Panc1 (cell line): ENCODE measurements around the gene ABHD2. TPM values are rescaled to one million over a fixed set of nuclear protein-coding genes. Genes with fewer than 3 reads are reported as not detected.
"Not testable (repeated sequence)": the region's sequence is repeated elsewhere in the genome, so short reads cannot be mapped to it uniquely, and the experiment has no call there.

ENCODE experiments used
- ATAC-seq: fragments of 200-7000 bp; cut with Tn5 transposase; 2 replicates; pipeline ENCODE4 v1.9.1; 2020; ENCODE audit warnings: mild to moderate bottlenecking, moderate library complexity
- BruUV-seq: library from RNA; stranded (reverse); fragments of 400-500 nt; replicated peaks from 2 replicates; lab custom pipeline; 2021; lab: Mats Ljungman, UMichigan
- CTCF ChIA-PET: fragments of 300-600 bp; sonication (Branson Sonifier 250); formaldehyde crosslinking; loops from one replicate; lab custom pipeline; 2022; ENCODE audit warnings: antibody characterized with exemption; lab: Charles Lee
- POLR2A ChIA-PET: fragments of 300-600 bp; sonication (Branson Sonifier 250); formaldehyde crosslinking; loops from one replicate; lab custom pipeline; 2022; ENCODE audit warnings: antibody characterized with exemption; lab: Charles Lee
- DNase-seq: peaks from one replicate; pipeline ENCODE4 v3.0.0-alpha.2; 2010; ENCODE audit warnings: low read depth, low spot score
- H3K27ac ChIP-seq: 2 replicates; pipeline ENCODE4 v1.5.1; 2011; ENCODE audit warnings: mild to moderate bottlenecking, low read length, inconsistent platforms
- H3K27me3 ChIP-seq: fragments of 200-500 bp; sonication (Bioruptor generic); 2 replicates; pipeline ENCODE4 v1.6.0; 2014; ENCODE audit warnings: low read length, inconsistent platforms; ENCODE audit not compliant: control insufficient read depth, insufficient read depth
- H3K36me3 ChIP-seq: fragments of 200-500 bp; sonication (Bioruptor generic); 2 replicates; pipeline ENCODE4 v1.5.1; 2014; ENCODE audit warnings: inconsistent platforms, mild to moderate bottlenecking, low read length, moderate library complexity; ENCODE audit not compliant: control insufficient read depth, insufficient read depth
- H3K4me1 ChIP-seq: 2 replicates; pipeline ENCODE4 v1.5.1; 2011; ENCODE audit warnings: inconsistent platforms, mild to moderate bottlenecking, low read length, moderate library complexity; ENCODE audit not compliant: control insufficient read depth, insufficient read depth
- H3K4me3 ChIP-seq, 2 experiments: 2 replicates each; pipeline ENCODE4 v1.5.1; 2011 to 2012; ENCODE audit warnings: low read depth in 2 of 2, low read length in 2 of 2, mild to moderate bottlenecking in 2 of 2, inconsistent platforms in 1 of 2, moderate library complexity in 1 of 2
- H3K9me3 ChIP-seq: fragments of 200-500 bp; sonication (Bioruptor generic); 2 replicates; pipeline ENCODE4 v1.5.1; 2014; ENCODE audit warnings: low read depth, mild to moderate bottlenecking, inconsistent platforms, low read length, moderate library complexity; ENCODE audit not compliant: control insufficient read depth, insufficient read depth
- POLR2AphosphoS5 ChIP-seq: IDR thresholded peaks from 2 replicates; pipeline ENCODE4 v1.6.1; 2012; ENCODE audit warnings: mild to moderate bottlenecking, low read depth, low read length, moderate library complexity
- SIN3A ChIP-seq: IDR thresholded peaks from 2 replicates; pipeline ENCODE4 v1.6.1; 2012; ENCODE audit warnings: low read depth, mild to moderate bottlenecking, low read length, moderate library complexity, borderline replicate concordance; ENCODE audit not compliant: insufficient read depth
- TCF7L2 ChIP-seq: IDR thresholded peaks from 2 replicates; pipeline ENCODE4 v1.6.1; 2011; ENCODE audit warnings: mild to moderate bottlenecking, low read depth, low read length, inconsistent platforms
- in situ Hi-C: cut with HindIII; loops from 2 replicates; pipeline ENCODE4 v1.10.0; 2016; ENCODE audit warnings: low sequenced_read_pairs, low pct_unique_long_range_greater_than_20kb
- intact Hi-C: fragments of 100-400 bp; cut with micrococcal nuclease; formaldehyde crosslinking; loops from one replicate; pipeline ENCODE4 v1.10.0; 2022; ENCODE audit not compliant: unreplicated experiment
- total RNA-seq: library from RNA; stranded (reverse); gene quantifications from one replicate; pipeline ENCODE4 v1.2.1, GENCODE V29; 2021; ENCODE audit not compliant: unreplicated experiment
- TF ChIP-seq, protein P1 (sequence below): fragments of 450-650 bp; IDR thresholded peaks from 2 replicates; pipeline ENCODE4 v1.5.1; 2017; ENCODE audit warnings: mild to moderate bottlenecking
- TF ChIP-seq, protein P2 (sequence below), 2 experiments: IDR thresholded peaks; 2 replicates each; pipeline ENCODE4 v1.6.1; 2011 to 2012; ENCODE audit warnings: low read depth in 2 of 2, control low read depth in 1 of 2, low read length in 1 of 2, mild to moderate bottlenecking in 1 of 2, moderate library complexity in 1 of 2; ENCODE audit not compliant: insufficient read depth in 1 of 2

Gene ABHD2
- total RNA-seq, 1 experiment from 2014 or later: 95.0 TPM

DNA sequence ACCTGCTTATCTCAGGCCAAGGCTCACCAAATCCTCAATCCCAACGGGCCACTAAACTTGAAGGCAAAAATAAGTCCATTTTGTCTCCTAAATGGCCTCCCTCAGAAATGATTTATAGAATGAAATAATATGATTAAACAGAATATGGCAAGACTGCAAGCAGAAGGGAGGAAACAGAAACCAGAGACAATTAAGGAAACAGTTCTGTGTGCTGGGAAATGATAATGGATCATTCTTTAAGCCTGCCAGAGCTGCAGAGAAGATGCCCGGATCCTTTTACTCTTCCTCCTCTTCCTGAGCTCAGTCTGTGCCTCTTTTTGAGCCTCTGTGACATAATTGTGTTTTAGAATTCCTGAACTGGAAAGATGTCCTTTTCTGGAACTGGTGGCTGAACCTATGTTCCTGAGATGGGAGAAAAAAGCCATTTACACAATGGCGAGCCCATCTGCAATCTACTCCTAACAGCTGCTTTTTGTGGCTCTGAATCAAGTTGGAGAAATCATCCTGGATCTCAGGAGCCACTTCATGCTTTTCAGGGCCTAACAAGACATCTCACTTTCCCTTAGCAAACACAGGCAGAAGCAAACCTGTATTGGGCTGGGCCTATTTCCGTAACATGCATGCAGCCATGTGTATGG lies 2.8 kb upstream of the ABHD2 start:
- DNase-seq (no peak), ATAC-seq (no peak)
- in situ Hi-C loops: no loop called here
- no peak overlapping the region for H3K27ac ChIP-seq
- BruUV-seq: no TSS peak
- H3K36me3 ChIP-seq: no peaks in the 10 kb centered on the region; the same call in 1 of the 2 replicates
- H3K27me3 ChIP-seq: no peaks in the 10 kb centered on the region
- H3K4me3 ChIP-seq: no peak overlapping the region
- CTCF ChIA-PET: no interaction called here
- peaks cover 20% of the 10 kb centered on the region for H3K4me1 ChIP-seq
- POLR2A ChIA-PET: no interaction called here
- intact Hi-C loops: no loop called here
- no peak for TF ChIP-seq POLR2AphosphoS5
- TF ChIP-seq, protein P1, sequence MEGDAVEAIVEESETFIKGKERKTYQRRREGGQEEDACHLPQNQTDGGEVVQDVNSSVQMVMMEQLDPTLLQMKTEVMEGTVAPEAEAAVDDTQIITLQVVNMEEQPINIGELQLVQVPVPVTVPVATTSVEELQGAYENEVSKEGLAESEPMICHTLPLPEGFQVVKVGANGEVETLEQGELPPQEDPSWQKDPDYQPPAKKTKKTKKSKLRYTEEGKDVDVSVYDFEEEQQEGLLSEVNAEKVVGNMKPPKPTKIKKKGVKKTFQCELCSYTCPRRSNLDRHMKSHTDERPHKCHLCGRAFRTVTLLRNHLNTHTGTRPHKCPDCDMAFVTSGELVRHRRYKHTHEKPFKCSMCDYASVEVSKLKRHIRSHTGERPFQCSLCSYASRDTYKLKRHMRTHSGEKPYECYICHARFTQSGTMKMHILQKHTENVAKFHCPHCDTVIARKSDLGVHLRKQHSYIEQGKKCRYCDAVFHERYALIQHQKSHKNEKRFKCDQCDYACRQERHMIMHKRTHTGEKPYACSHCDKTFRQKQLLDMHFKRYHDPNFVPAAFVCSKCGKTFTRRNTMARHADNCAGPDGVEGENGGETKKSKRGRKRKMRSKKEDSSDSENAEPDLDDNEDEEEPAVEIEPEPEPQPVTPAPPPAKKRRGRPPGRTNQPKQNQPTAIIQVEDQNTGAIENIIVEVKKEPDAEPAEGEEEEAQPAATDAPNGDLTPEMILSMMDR: no peak
- TF ChIP-seq, protein P2, sequence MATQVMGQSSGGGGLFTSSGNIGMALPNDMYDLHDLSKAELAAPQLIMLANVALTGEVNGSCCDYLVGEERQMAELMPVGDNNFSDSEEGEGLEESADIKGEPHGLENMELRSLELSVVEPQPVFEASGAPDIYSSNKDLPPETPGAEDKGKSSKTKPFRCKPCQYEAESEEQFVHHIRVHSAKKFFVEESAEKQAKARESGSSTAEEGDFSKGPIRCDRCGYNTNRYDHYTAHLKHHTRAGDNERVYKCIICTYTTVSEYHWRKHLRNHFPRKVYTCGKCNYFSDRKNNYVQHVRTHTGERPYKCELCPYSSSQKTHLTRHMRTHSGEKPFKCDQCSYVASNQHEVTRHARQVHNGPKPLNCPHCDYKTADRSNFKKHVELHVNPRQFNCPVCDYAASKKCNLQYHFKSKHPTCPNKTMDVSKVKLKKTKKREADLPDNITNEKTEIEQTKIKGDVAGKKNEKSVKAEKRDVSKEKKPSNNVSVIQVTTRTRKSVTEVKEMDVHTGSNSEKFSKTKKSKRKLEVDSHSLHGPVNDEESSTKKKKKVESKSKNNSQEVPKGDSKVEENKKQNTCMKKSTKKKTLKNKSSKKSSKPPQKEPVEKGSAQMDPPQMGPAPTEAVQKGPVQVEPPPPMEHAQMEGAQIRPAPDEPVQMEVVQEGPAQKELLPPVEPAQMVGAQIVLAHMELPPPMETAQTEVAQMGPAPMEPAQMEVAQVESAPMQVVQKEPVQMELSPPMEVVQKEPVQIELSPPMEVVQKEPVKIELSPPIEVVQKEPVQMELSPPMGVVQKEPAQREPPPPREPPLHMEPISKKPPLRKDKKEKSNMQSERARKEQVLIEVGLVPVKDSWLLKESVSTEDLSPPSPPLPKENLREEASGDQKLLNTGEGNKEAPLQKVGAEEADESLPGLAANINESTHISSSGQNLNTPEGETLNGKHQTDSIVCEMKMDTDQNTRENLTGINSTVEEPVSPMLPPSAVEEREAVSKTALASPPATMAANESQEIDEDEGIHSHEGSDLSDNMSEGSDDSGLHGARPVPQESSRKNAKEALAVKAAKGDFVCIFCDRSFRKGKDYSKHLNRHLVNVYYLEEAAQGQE (IDR thresholded peaks at IDR 0.05; ENCODE audit: insufficient read depth in 1 of 2, low read depth in 2 of 2, low read length in 1 of 2): no peak
- TF ChIP-seq SIN3A: no peak
- no peak for TF ChIP-seq TCF7L2
- no peaks in the 10 kb centered on the region for H3K9me3 ChIP-seq

DNA sequence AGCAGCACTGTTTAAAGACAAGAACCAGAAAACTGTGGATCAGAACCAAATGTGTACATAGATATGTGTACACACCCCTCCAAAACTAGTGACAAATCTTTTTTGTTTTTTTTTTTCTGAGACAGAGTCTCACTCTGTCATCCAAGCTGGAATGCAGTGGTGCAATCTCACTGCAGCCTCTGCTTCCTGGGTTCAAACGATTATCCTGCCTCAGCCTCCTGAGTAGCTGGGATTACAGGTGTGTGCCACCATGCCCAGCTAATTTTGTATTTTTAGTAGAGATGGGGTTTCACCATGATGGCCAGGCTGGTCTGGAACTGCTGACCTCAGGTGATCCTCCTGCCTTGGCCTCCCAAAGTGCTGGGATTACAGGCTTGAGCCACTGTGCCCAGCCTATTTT lies 2.3 kb upstream of the ABHD2 start:
- H3K9me3 ChIP-seq, POLR2A ChIA-PET, BruUV-seq, in situ Hi-C loops, intact Hi-C loops, H3K36me3 ChIP-seq, H3K4me3 ChIP-seq, DNase-seq, H3K27ac ChIP-seq, ATAC-seq, H3K27me3 ChIP-seq: not testable (repeated sequence)
- peaks cover 22% of the 10 kb centered on the region for H3K4me1 ChIP-seq
- CTCF ChIA-PET: interaction anchor here (0.7 kb wide), 1 partner anchor 166 kb away, joined by 4 read pairs; no protein-coding TSS in a partner anchor

DNA sequence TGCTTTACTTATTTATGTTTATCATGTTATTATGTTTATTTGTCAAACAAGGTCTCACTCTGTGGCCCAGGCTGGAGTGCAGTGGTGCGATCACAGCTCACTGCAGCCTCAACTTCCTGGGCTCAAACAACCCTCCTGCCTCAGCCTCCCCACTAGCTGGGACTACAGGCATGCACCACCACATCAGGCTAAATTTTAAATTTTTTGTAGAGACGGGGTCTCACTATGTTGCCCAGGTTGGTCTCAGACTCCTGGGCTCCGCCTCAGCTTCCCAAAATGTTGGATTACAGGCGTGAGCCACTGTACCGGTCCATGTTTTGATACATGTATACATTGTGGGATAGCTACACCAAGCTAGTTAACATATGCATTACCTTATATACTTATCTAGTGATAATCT lies 1.9 kb upstream of the ABHD2 start:
- in situ Hi-C loops, intact Hi-C loops, ATAC-seq, DNase-seq, H3K27ac ChIP-seq, POLR2A ChIA-PET, BruUV-seq, H3K4me3 ChIP-seq, H3K9me3 ChIP-seq, H3K27me3 ChIP-seq, H3K36me3 ChIP-seq: not testable (repeated sequence)
- CTCF ChIA-PET: interaction anchor here (0.7 to 0.8 kb wide), 2 partner anchors 29 to 165 kb away, joined by 4 read pairs; no protein-coding TSS in a partner anchor
- H3K4me1 ChIP-seq: peaks cover 24% of the 10 kb centered on the region
